GM12878 (cell line): ENCODE measurements around the gene DEFB132.
A peak's percentile ranks its signal among the peaks of the same experiment; 100 is the strongest.

Experiments
- EZH2 ChIP-seq: IDR thresholded peaks from 2 replicates; pipeline ENCODE4 v1.6.1; 2012; ENCODE audit warnings: low read depth, mild to moderate bottlenecking, control low read depth, inconsistent platforms, low read length, borderline replicate concordance; ENCODE audit not compliant: control insufficient read depth
- MEF2A ChIP-seq: IDR thresholded peaks from 2 replicates; pipeline ENCODE4 v1.6.1; 2011; ENCODE audit warnings: low read depth, mild to moderate bottlenecking, low read length, moderate library complexity; ENCODE audit not compliant: insufficient read depth
- PAX5 ChIP-seq: IDR thresholded peaks from 2 replicates; pipeline ENCODE4 v1.6.1; 2011; ENCODE audit warnings: low read depth, low read length, borderline replicate concordance
- POLR2A ChIP-seq: IDR thresholded peaks from 2 replicates; pipeline ENCODE4 v1.6.1; 2011; ENCODE audit warnings: low read depth, mild to moderate bottlenecking, low read length
- POLR2AphosphoS5 ChIP-seq: IDR thresholded peaks from 2 replicates; pipeline ENCODE4 v1.6.1; 2011; ENCODE audit warnings: mild to moderate bottlenecking, low read length, inconsistent platforms
- TF ChIP-seq, protein P1 (sequence below): IDR thresholded peaks from 2 replicates; pipeline ENCODE4 v1.6.1; 2011; ENCODE audit warnings: mild to moderate bottlenecking, low read depth, low read length, moderate library complexity; ENCODE audit not compliant: insufficient replicate concordance
- TF ChIP-seq, protein P2 (sequence below), 3 experiments: IDR thresholded peaks in 2 of 3; conservative IDR thresholded peaks in 1 of 3; 2 replicates each; pipeline ENCODE4 v1.5.1; 2011; ENCODE audit warnings: low read depth in 3 of 3, low read length in 3 of 3, mild to moderate bottlenecking in 3 of 3, control low read depth in 2 of 3, moderate library complexity in 2 of 3, inconsistent platforms in 1 of 3, mixed read lengths in 1 of 3; ENCODE audit not compliant: control insufficient read depth in 2 of 3, insufficient read depth in 1 of 3; ENCODE audit errors: extremely low read depth in 1 of 3

DNA sequence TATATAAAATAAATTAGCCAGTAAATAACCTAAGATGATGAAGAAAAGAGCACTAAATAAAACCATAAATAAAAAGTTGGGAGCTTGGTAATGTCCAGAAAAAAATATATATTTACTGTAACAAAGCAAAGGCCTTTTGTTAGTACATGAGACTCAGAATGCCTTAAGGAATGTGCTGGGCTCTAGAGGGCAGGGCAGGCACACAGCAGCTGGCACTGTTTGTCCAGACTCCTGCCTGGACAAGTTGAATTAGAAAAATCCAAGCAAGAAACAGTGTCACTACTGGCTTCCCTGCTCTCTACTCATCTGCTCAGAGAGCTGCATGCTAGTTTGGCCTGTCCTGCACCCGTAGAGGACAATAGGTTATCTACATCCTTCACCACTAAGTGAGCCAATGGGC is 21.6 kb upstream of the DEFB132 start:
- TF ChIP-seq POLR2AphosphoS5 (no peak), PAX5 (no peak), EZH2 (no peak), POLR2A (no peak), MEF2A (no peak)
- TF ChIP-seq, protein P1, sequence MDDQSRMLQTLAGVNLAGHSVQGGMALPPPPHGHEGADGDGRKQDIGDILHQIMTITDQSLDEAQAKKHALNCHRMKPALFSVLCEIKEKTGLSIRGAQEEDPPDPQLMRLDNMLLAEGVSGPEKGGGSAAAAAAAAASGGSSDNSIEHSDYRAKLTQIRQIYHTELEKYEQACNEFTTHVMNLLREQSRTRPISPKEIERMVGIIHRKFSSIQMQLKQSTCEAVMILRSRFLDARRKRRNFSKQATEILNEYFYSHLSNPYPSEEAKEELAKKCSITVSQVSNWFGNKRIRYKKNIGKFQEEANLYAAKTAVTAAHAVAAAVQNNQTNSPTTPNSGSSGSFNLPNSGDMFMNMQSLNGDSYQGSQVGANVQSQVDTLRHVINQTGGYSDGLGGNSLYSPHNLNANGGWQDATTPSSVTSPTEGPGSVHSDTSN, result no peak
- TF ChIP-seq, protein P2, sequence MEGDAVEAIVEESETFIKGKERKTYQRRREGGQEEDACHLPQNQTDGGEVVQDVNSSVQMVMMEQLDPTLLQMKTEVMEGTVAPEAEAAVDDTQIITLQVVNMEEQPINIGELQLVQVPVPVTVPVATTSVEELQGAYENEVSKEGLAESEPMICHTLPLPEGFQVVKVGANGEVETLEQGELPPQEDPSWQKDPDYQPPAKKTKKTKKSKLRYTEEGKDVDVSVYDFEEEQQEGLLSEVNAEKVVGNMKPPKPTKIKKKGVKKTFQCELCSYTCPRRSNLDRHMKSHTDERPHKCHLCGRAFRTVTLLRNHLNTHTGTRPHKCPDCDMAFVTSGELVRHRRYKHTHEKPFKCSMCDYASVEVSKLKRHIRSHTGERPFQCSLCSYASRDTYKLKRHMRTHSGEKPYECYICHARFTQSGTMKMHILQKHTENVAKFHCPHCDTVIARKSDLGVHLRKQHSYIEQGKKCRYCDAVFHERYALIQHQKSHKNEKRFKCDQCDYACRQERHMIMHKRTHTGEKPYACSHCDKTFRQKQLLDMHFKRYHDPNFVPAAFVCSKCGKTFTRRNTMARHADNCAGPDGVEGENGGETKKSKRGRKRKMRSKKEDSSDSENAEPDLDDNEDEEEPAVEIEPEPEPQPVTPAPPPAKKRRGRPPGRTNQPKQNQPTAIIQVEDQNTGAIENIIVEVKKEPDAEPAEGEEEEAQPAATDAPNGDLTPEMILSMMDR (IDR thresholded peaks at IDR 0.05 in 2 of 3, conservative IDR thresholded peaks at IDR 0.05 in 1 of 3; ENCODE audit: control insufficient read depth in 2 of 3, extremely low read depth in 1 of 3, insufficient read depth in 1 of 3, low read depth in 3 of 3, low read length in 3 of 3), result 0 out of 6 replicates have a peak, but pooled peaks of 1 of the 3 experiments have one; percentile 2
